T-helper 9 cell (primary cell): Measurements from ENCODE around the gene SHB.

Source experiments
- DNase-seq: peaks from one replicate; pipeline ENCODE4 v3.0.0-alpha.2; 2020

Gene SHB

GRCh38 chr9:37880916-37881479, 188.0 kb downstream of the SHB start:
- DNase-seq: no peak

DNA sequence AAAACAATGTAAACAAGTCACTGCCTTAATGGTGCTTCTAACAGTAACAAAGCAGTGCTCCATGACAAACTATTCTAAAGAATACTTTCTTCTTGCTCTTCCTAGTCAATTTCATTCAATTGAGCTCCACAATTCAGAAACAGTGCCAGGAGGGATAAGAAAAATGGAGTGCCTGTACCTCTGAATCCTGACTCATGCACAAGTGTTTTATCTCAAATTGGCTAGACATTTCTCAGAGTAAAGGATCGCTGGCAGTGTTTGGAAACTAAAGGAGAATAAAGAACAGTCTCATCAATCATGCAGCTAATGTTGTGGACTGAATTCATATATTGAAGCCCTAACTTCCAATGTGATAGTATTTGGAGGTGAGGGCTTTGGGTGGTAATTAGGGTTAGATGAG, 192.7 kb downstream of the SHB start:
- no peak for DNase-seq

GRCh38 chr9:37873955-37874354, 195.1 kb downstream of the SHB start:
- DNase-seq: no peak

DNA sequence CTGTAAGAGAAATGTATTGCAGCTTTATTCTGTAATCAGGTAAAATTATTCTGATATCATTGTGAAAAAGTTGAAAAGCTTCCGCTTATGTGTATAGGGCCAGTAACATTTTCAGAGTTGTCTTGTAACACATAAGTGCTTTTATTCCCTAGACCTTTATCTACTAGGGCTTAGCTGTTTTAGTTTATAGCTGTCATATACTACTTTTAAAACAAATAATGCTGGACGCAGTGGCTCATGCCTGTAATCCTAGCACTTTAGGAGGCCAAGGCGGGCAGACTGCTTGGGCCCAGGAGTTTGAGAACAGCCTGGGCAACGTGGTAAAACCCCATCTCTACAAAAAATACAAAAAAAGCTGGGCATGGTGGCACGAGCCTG, 198.2 kb downstream of the SHB start:
- no peak for DNase-seq

GRCh38 chr9:37870081-37870798, 198.8 kb downstream of the SHB start:
- no peak for DNase-seq
